Measurements from ENCODE around the gene CAMTA1. TPM values are rescaled to one million over a fixed set of nuclear protein-coding genes. Genes with fewer than 3 reads are reported as not detected.

CAMTA1 gene
- total RNA-seq, 4 donors from 2014 or later, result 57.4 to 88.3 (median 62.1) TPM

DNA sequence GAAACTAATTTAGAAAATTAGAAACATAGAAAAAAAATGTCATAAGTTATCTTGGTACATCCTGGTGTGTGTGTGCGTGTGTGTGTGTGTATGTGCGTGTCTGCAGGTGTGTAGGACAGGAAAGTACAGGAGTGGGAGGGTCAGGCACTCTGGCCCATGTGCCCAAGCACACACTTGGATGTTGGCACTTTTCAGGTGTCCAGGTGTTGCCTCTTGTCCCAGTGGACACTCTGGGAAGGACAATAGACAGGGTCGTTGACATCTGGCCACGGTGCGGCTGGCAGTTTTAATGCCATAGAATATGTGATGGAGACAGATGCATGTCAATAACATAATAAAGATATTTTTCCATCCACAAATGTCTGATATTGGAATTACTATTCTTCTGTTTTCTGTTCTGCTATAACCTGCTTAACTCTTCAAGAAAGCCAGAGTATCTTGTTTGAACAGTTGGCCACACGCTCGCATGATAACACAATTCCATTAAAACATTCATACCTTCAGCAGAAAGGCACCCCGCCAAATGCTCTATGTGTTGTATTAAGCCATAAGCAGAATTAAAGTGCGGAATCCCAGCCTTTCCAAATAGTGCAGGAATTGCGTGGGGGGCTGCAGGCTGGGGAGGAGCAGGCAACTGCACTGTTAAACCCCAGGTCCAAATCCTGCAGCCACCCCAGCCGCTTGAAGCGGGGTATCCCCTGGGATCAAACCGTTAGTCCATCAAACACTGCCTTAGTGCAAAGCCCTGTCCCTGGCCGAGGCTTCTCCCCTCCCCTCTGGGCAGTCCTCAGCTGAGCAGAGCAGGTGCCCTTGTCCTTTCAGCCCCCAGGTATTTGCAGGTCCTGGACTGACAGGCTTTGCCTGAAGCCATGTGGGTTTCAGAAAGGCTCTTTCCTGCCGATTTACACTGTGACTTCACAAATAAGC lies 390.0 kb downstream of the CAMTA1 start:
- TF ChIP-seq POLR2A (IDR thresholded peaks at IDR 0.05) (no peak), CTCF (IDR thresholded peaks at IDR 0.05) (no peak)
- H3K27me3 ChIP-seq, result no peaks in the 10 kb centered on the region
- no peaks in the 10 kb centered on the region for H3K36me3 ChIP-seq
- H3K4me3 ChIP-seq, result no peak overlapping the region
- no peaks in the 10 kb centered on the region for H3K4me1 ChIP-seq
- H3K27ac ChIP-seq, result no peak overlapping the region
- peaks cover 0 to 6% (median 0%) of the 10 kb centered on the region in 4 donors for H3K9me3 ChIP-seq
- DNase-seq, result no peak

GRCh38 chr1:7177021-7177420 lies 391.8 kb downstream of the CAMTA1 start:
- peaks cover 0 to 6% (median 0%) of the 10 kb centered on the region in 4 donors for H3K9me3 ChIP-seq
- DNase-seq, result no peak
- H3K27ac ChIP-seq, result no peak overlapping the region
- no peaks in the 10 kb centered on the region for H3K36me3 ChIP-seq
- H3K4me3 ChIP-seq, result no peak overlapping the region
- TF ChIP-seq CTCF (IDR thresholded peaks at IDR 0.05) (no peak), POLR2A (IDR thresholded peaks at IDR 0.05) (no peak)
- no peaks in the 10 kb centered on the region for H3K4me1 ChIP-seq
- no peaks in the 10 kb centered on the region for H3K27me3 ChIP-seq

DNA sequence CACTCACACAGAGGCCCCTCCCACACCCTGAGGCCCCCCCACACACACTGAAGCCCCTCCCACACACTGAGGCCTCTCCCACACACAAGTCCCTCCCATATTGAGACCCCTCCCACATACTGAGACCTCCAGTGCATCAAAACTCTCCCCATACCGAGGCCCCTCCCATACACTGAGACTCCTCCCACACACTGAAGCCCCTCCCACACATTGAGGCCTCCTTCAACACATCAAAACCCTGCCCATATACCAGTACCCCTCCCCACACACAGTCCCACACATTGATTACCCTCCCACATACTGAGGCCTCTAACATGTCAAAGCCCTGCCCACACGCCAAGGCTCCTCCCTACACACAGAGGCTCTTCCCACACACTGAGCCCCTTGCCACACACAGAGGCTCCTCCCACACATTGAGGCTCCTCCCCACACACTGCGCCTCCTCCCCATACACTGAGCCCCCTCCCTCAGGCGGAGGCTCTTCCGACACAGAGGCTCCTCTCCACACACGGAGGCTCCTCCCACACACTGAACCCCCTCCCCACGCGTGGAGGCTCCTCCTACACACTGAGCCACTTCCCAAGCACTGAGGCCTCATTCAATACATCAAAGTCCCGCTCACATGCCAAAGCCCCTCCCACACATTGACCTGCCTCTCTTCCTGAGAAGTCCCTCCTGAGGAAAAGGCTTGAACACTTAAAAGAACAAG lies 392.3 kb downstream of the CAMTA1 start:
- Histone ChIP-seq H3K4me3 (no peak overlapping the region), H3K4me1 (no peaks in the 10 kb centered on the region), H3K27ac (no peak overlapping the region), H3K9me3 (peaks cover 0 to 6% (median 0%) of the 10 kb centered on the region in 4 donors), H3K27me3 (no peaks in the 10 kb centered on the region), H3K36me3 (no peaks in the 10 kb centered on the region)
- TF ChIP-seq CTCF (IDR thresholded peaks at IDR 0.05) (no peak), POLR2A (IDR thresholded peaks at IDR 0.05) (no peak)
- no peak for DNase-seq

GRCh38 chr1:7178336-7178735 lies 393.1 kb downstream of the CAMTA1 start:
- peaks cover 0 to 6% (median 0%) of the 10 kb centered on the region in 4 donors for H3K9me3 ChIP-seq
- H3K36me3 ChIP-seq, result no peaks in the 10 kb centered on the region
- H3K4me3 ChIP-seq, result no peak overlapping the region
- TF ChIP-seq CTCF (IDR thresholded peaks at IDR 0.05) (no peak), POLR2A (IDR thresholded peaks at IDR 0.05) (no peak)
- no peaks in the 10 kb centered on the region for H3K27me3 ChIP-seq
- no peaks in the 10 kb centered on the region for H3K4me1 ChIP-seq
- no peak overlapping the region for H3K27ac ChIP-seq
- DNase-seq, result no peak

GRCh38 chr1:7178741-7179140 lies 393.5 kb downstream of the CAMTA1 start:
- Histone ChIP-seq H3K4me3 (no peak overlapping the region), H3K36me3 (no peaks in the 10 kb centered on the region)
- no peak for DNase-seq

More at GRCh38 chr1:7178741-7179140, 393.5 kb downstream of the CAMTA1 start:
- Histone ChIP-seq H3K9me3 (peaks cover 0 to 6% (median 0%) of the 10 kb centered on the region in 4 donors), H3K4me1 (no peaks in the 10 kb centered on the region), H3K27ac (no peak overlapping the region), H3K27me3 (no peaks in the 10 kb centered on the region)
- TF ChIP-seq POLR2A (IDR thresholded peaks at IDR 0.05) (no peak), CTCF (IDR thresholded peaks at IDR 0.05) (no peak)
